Pancreas (tissue), 10 donors: ENCODE results near the gene RTN4. TPM values are rescaled to one million over a fixed set of nuclear protein-coding genes. Genes with fewer than 3 reads are reported as not detected.

ENCODE experiments used
- ATAC-seq, 4 donors: fragments of 200-7000 bp; cut with Tn5 transposase; one replicate each; pipeline versions ENCODE4 v1.8.0 to v1.9.1; 2020; ENCODE audit warnings: mild to moderate bottlenecking in 4 of 4, moderate library complexity in 4 of 4
- DNase-seq, 6 donors: peaks; one replicate each; pipeline ENCODE4 v3.0.0-alpha.2; 2020
- FAIRE-seq: peaks from 2 replicates; lab custom pipeline; 2012; peaks lifted over from hg19 to GRCh38; lab: Jason Lieb, UNC
- H3K27ac ChIP-seq, 4 donors: fragments of 200-600 bp; sonication (generic); 1 replicate in 3 of 4; 2 replicates in 1 of 4; pipeline versions ENCODE4 v1.5.0 to v1.8.0; 2020
- H3K27me3 ChIP-seq, 4 donors: fragments of 200-600 bp; one replicate each; pipeline ENCODE4 v1.8.0; 2021
- H3K36me3 ChIP-seq, 3 donors: fragments of 200-600 bp; sonication (generic) in 1 of 3; one replicate each; pipeline versions ENCODE4 v1.5.0 to v1.8.0; 2020 to 2021
- H3K4me1 ChIP-seq, 3 donors: fragments of 200-600 bp; one replicate each; pipeline ENCODE4 v1.8.0; 2021
- H3K4me3 ChIP-seq, 4 donors: fragments of 200-600 bp; sonication (generic) in 2 of 4; one replicate each; pipeline versions ENCODE4 v1.5.0 to v1.8.0; 2020 to 2021
- H3K9me3 ChIP-seq, 4 donors: fragments of 200-600 bp; one replicate each; pipeline ENCODE4 v1.8.0; 2021
- WGBS, 2 donors: extraction: QIAGEN DNeasy Blood & Tissue Kit; methylation state at CpG; one replicate each; pipeline ENCODE4 v1.1.7; 2013; 5-methylcytosine and 5-hydroxymethylcytosine counted together
- intact Hi-C, 3 donors: fragments of 100-400 bp; cut with DNase I; formaldehyde crosslinking; loops; one replicate each; pipeline versions ENCODE4 v1.11.1 to v1.14.2; 2022
- polyA plus RNA-seq, 2 donors: library from polyadenylated mRNA; stranded (reverse); fragments of 200-250 nt; gene quantifications; one replicate each; pipeline ENCODE4 v1.2.3, GENCODE V29; 2013
- total RNA-seq, 6 donors: library from RNA; stranded (reverse); fragmentation: NEBNext Ultra II Directional in 4 of 6; extraction: Animal tissue kit (Norgen Biotek cat#: 25700) in 4 of 6; gene quantifications; one replicate each; pipeline versions ENCODE4 v1.2.1 to v1.2.4, GENCODE V29; 2021 to 2023
- TF ChIP-seq, protein P1 (sequence below), 4 donors: fragments of 200-600 bp; sonication (generic) in 3 of 4; IDR thresholded peaks; one replicate each; pipeline versions ENCODE4 v1.5.0 to v1.8.0; 2021; ENCODE audit warnings: antibody characterized with exemption in 4 of 4
- donor health status: healthy with polysubstance abuse.
- donor health status: DM: no; HTN: no; CAD: no; lungs with moderate emphysema.
- donor health status: DM: no; HTN: no; CAD: no.
- donor health status: control.
- donor health status: control.
- donor health status: Bipolar disorder and iron deficiency.
- donor health status: DM: yes; HTN: yes; CAD: no.
- donor health status: DM: no; HTN: no; CAD: no.
- donor health status: DM: no; HTN: no; CAD: no.
- donor health status: DM: yes; HTN: yes; CAD: no.

RTN4 gene
- total and polyA plus RNA-seq, 8 donors, result 38.3 to 105 (median 77.3) TPM

DNA sequence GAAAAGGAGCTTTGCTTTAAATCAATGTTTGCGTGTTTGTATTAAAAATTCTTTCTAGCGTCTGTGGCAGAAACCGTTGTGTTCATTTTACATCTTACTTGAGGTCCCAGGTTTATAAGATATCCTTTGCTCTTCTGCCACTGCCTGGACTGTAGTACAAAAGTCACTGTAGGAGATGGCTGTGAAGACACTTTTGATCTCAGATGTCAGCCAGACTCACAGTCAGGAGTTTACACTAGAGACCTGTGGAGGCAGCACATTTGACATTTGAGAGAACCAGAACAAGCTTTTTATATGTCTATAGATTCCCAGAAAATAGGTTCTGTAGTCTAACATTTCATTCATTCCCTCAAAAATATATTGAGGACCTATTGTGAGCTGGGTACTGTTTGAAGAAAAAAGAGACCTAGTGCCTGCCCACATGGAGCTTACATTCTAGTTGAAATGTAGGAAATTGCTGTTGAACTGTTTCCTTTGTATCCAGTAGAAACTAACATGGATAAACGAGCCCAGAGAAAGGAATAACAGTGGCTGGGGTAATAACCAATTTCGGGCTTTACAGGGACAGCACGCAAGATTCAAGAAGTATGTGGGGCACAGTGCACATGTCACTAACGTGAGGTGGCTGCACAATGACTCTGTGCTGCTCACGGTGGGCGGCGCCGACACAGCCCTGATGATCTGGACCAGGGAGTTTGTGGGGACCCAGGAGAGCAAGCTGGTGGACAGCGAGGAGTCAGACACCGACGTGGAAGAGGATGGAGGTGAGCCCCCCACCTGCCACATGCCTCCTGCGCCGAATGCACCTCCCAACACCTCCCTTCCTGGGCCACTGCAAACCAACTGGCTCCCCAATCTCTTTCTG lies 122.3 kb downstream of the RTN4 start:
- TF ChIP-seq, protein P1, sequence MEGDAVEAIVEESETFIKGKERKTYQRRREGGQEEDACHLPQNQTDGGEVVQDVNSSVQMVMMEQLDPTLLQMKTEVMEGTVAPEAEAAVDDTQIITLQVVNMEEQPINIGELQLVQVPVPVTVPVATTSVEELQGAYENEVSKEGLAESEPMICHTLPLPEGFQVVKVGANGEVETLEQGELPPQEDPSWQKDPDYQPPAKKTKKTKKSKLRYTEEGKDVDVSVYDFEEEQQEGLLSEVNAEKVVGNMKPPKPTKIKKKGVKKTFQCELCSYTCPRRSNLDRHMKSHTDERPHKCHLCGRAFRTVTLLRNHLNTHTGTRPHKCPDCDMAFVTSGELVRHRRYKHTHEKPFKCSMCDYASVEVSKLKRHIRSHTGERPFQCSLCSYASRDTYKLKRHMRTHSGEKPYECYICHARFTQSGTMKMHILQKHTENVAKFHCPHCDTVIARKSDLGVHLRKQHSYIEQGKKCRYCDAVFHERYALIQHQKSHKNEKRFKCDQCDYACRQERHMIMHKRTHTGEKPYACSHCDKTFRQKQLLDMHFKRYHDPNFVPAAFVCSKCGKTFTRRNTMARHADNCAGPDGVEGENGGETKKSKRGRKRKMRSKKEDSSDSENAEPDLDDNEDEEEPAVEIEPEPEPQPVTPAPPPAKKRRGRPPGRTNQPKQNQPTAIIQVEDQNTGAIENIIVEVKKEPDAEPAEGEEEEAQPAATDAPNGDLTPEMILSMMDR (IDR thresholded peaks at IDR 0.05), result no peak
- no peaks in the 10 kb centered on the region for H3K4me1 ChIP-seq
- 94% methylated on average over 16 of the region's 16 CpGs for WGBS, 2 donors
- no peak for FAIRE-seq
- no peaks in the 10 kb centered on the region for H3K9me3 ChIP-seq
- intact Hi-C loops, result no loop called here
- ATAC-seq, result no peak
- H3K36me3 ChIP-seq, result no peaks in the 10 kb centered on the region
- H3K27ac ChIP-seq, result no peak overlapping the region
- H3K27me3 ChIP-seq, result no peaks in the 10 kb centered on the region
- no peak overlapping the region for H3K4me3 ChIP-seq
- DNase-seq, result no peak

DNA sequence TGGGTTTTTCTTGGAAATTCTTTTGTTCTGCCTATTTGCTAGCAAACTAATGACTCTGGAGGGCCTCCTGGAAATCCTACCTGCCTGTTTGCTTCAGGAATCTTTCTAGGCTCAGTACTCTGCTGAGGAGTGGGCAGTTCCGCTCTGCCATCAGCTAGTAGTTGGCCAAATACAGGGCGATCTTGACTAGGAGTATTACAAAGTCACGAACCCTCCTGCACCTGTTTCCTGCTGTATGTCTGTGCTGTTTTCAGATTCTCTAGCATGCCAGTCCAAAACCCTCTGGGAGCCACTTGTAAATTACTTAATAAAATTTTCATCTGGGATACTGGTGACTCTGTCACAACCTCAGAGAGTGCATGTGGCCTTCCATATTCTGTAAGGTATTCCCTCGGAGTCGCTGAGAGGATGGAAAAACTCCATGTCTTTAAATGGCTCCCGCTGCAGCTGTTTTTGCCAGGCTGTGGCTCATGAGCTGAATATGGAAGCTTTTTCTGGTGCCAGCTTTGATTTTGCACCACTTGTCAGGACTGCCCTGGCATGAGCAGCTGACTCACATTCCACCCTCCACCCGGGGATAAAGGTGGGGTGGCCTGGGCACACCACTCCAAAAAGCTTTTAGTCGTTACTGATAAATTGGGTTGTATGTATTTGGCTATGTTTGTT lies 123.0 kb downstream of the RTN4 start:
- FAIRE-seq (no peak), ATAC-seq (no peak), DNase-seq (no peak)
- Histone ChIP-seq H3K27me3 (no peaks in the 10 kb centered on the region), H3K9me3 (no peaks in the 10 kb centered on the region), H3K4me3 (no peak overlapping the region), H3K4me1 (no peaks in the 10 kb centered on the region), H3K36me3 (no peaks in the 10 kb centered on the region), H3K27ac (no peak overlapping the region)
- intact Hi-C loops, result no loop called here
- TF ChIP-seq, protein P1 (IDR thresholded peaks at IDR 0.05), result no peak
- WGBS, 2 donors, result 82 to 89% methylated on average over 8 of the region's 8 CpGs

DNA sequence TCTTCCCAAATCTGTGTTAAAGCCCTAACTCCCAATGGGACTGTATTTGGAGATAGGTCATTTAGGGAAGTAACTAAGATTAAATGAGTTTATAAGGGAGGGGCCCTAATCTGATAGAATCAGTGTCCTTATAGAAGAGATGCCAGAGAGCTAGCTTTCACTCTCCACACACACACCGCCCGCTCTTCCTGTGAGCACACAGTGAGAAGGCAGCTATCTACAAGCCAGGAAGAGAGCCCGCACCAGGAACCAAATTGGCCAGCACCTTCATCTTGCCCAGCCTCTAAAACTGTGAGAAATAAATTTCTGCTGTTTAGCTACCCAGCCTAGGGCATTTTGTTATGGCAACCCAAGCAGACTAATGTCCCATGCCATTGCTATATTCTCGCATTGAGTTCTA lies 125.2 kb downstream of the RTN4 start:
- WGBS, 2 donors, result 95% methylated on average over 4 of the region's 4 CpGs
- H3K4me3 ChIP-seq, result no peak overlapping the region
- no peaks in the 10 kb centered on the region for H3K36me3 ChIP-seq
- FAIRE-seq, result no peak
- DNase-seq, result no peak
- no peaks in the 10 kb centered on the region for H3K27me3 ChIP-seq
- no peaks in the 10 kb centered on the region for H3K9me3 ChIP-seq
- no peaks in the 10 kb centered on the region for H3K4me1 ChIP-seq
- intact Hi-C loops, result no loop called here
- no peak for ATAC-seq
- TF ChIP-seq, protein P1 (IDR thresholded peaks at IDR 0.05), result no peak
- H3K27ac ChIP-seq, result no peak overlapping the region

DNA sequence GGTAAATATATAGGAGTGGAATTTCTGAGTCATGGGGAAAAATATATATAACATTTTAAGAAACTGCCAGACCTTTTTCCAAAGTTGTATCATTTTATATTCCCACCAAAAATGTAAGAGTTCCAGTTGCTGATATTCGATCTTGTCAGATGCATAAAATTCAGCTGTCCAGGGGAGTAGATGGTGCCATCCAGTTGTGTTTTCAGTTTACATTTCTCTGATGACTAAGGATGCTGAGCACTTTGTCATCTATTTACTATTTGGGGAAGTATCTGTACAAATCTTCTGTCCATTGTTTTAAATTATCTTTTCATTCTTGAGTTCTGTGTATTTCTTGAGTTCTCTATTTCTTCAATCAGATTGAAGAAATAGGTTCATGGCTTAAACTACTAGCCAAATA lies 126.1 kb downstream of the RTN4 start:
- H3K4me1 ChIP-seq, result no peaks in the 10 kb centered on the region
- TF ChIP-seq, protein P1 (IDR thresholded peaks at IDR 0.05), result no peak
- no peaks in the 10 kb centered on the region for H3K36me3 ChIP-seq
- ATAC-seq (no peak), FAIRE-seq (no peak), DNase-seq (no peak)
- intact Hi-C loops, result no loop called here
- no peak overlapping the region for H3K4me3 ChIP-seq
- no peak overlapping the region for H3K27ac ChIP-seq
- no peaks in the 10 kb centered on the region for H3K9me3 ChIP-seq
- WGBS, 2 donors, result 90 to 94% methylated on average over 1 of the region's 1 CpG
- H3K27me3 ChIP-seq, result no peaks in the 10 kb centered on the region

Other genes starting within 250 kb of the RTN4 start
- gene CLHC1, start 181.8 kb upstream of the RTN4 start, total RNA-seq, result 1 to 10 TPM; 2.9 to 10.0 (median 6.0) TPM
- gene CLHC1, start 181.8 kb upstream of the RTN4 start, polyA plus RNA-seq, result 10 to 100 TPM in 1 of 2 donors, 1 to 10 TPM in 1; 8.1 to 20.0 TPM
- 100 to 1,000 TPM; 501 to 776 (median 622) TPM for gene RPS27A, start 182.2 kb upstream of the RTN4 start, total RNA-seq
- gene RPS27A, start 182.2 kb upstream of the RTN4 start, polyA plus RNA-seq, result 1,000 to 10,000 TPM in 1 of 2 donors, 100 to 1,000 TPM in 1; 587 to 1,369 TPM
- gene MTIF2, start 218.8 kb upstream of the RTN4 start, total RNA-seq, result 10 to 100 TPM; 13.6 to 22.9 (median 16.7) TPM
- gene MTIF2, start 218.8 kb upstream of the RTN4 start, polyA plus RNA-seq, result 10 to 100 TPM; 16.2 to 20.6 TPM